ENCODE results near the gene BACH2.
"Not testable (repeated sequence)": the region's sequence is repeated elsewhere in the genome, so short reads cannot be mapped to it uniquely, and the experiment has no call there.

BACH2 gene

GRCh38 chr6:90333928-90334327, 37.3 kb upstream of the BACH2 start:
- Histone ChIP-seq H3K36me3 (replicated peaks in 1 of 2; ENCODE audit: control insufficient read depth in 2 of 2, insufficient read depth in 2 of 2, low read length in 2 of 2) (no peaks in the 10 kb centered on the region), H3K9me3 (replicated peaks in 1 of 2; ENCODE audit: control insufficient read depth in 2 of 2, insufficient read depth in 1 of 2, low read depth in 1 of 2, low read length in 2 of 2) (no peaks in the 10 kb centered on the region), H4K91ac (ENCODE audit: low read depth, low read length, poor library complexity) (no peak overlapping the region), H3K4me2 (ENCODE audit: insufficient read depth, low read length, poor library complexity, severe bottlenecking) (no peak overlapping the region), H2BK12ac (ENCODE audit: low read length) (no peak overlapping the region), H2BK120ac (ENCODE audit: low read depth, low read length) (no peak overlapping the region), H4K8ac (ENCODE audit: low read depth, low read length) (no peak overlapping the region), H3K9ac (ENCODE audit: low read depth, low read length, poor library complexity) (no peak overlapping the region), H3K4me1 (ENCODE audit: control insufficient read depth in 2 of 2, insufficient read depth in 1 of 2, low read depth in 1 of 2, low read length in 2 of 2) (peaks cover 0 to 5% of the 10 kb centered on the region in 2 donors), H2AFZ (ENCODE audit: low read length) (no peak overlapping the region), H3K27ac (replicated peaks; ENCODE audit: low read length) (no peak overlapping the region), H2BK15ac (ENCODE audit: low read length) (no peak overlapping the region), H3K23ac (ENCODE audit: low read depth, low read length, poor library complexity) (no peak overlapping the region), H3K27me3 (ENCODE audit: control insufficient read depth in 3 of 3, insufficient read depth in 3 of 3, low read depth in 1 of 3, low read length in 3 of 3) (peaks cover 0 to 9% (median 0%) of the 10 kb centered on the region in 3 experiments), H2BK5ac (ENCODE audit: low read length) (no peak overlapping the region), H2AK5ac (ENCODE audit: low read depth, low read length) (no peak overlapping the region), H3K4me3 (ENCODE audit: low read length in 2 of 2) (no peak overlapping the region), H3K14ac (ENCODE audit: low read length) (no peak overlapping the region), H3K79me1 (ENCODE audit: low read depth, low read length) (no peaks in the 10 kb centered on the region), H3K4ac (ENCODE audit: low read length) (no peak overlapping the region), H3K18ac (ENCODE audit: low read length) (no peak overlapping the region)
- DNase-seq (ENCODE audit: low spot score) = no peak
- no CpG with 5 or more reads among the region's 1 CpG for WGBS, 2 donors (ENCODE audit: extremely low coverage in 2 of 2, insufficient read length in 2 of 2, insufficient replicate concordance in 1 of 2)

GRCh38 chr6:90332978-90333543, 36.4 kb upstream of the BACH2 start:
- H2BK120ac ChIP-seq (ENCODE audit: low read depth, low read length); H3K14ac ChIP-seq (ENCODE audit: low read length); DNase-seq (ENCODE audit: low spot score); H3K9ac ChIP-seq (ENCODE audit: low read depth, low read length, poor library complexity); H3K23ac ChIP-seq (ENCODE audit: low read depth, low read length, poor library complexity); H2AFZ ChIP-seq (ENCODE audit: low read length); H2AK5ac ChIP-seq (ENCODE audit: low read depth, low read length); H2BK5ac ChIP-seq (ENCODE audit: low read length); H3K27me3 ChIP-seq (ENCODE audit: control insufficient read depth in 3 of 3, insufficient read depth in 3 of 3, low read depth in 1 of 3, low read length in 3 of 3); H3K18ac ChIP-seq (ENCODE audit: low read length); H3K4me3 ChIP-seq (ENCODE audit: low read length in 2 of 2); H2BK15ac ChIP-seq (ENCODE audit: low read length); H3K79me1 ChIP-seq (ENCODE audit: low read depth, low read length); H4K8ac ChIP-seq (ENCODE audit: low read depth, low read length); H3K4ac ChIP-seq (ENCODE audit: low read length); H3K4me2 ChIP-seq (ENCODE audit: insufficient read depth, low read length, poor library complexity, severe bottlenecking); H3K36me3 ChIP-seq (replicated peaks in 1 of 2; ENCODE audit: control insufficient read depth in 2 of 2, insufficient read depth in 2 of 2, low read length in 2 of 2); H2BK12ac ChIP-seq (ENCODE audit: low read length); H3K27ac ChIP-seq (replicated peaks; ENCODE audit: low read length); H3K9me3 ChIP-seq (replicated peaks in 1 of 2; ENCODE audit: control insufficient read depth in 2 of 2, insufficient read depth in 1 of 2, low read depth in 1 of 2, low read length in 2 of 2); H4K91ac ChIP-seq (ENCODE audit: low read depth, low read length, poor library complexity); H3K4me1 ChIP-seq (ENCODE audit: control insufficient read depth in 2 of 2, insufficient read depth in 1 of 2, low read depth in 1 of 2, low read length in 2 of 2): not testable (repeated sequence)
- WGBS, 2 donors (ENCODE audit: extremely low coverage in 2 of 2, insufficient read length in 2 of 2, insufficient replicate concordance in 1 of 2) = no CpG with 5 or more reads among the region's 2 CpGs

GRCh38 chr6:90329386-90330077, 32.9 kb upstream of the BACH2 start:
- Histone ChIP-seq H2AK5ac (ENCODE audit: low read depth, low read length) (no peak overlapping the region), H4K8ac (ENCODE audit: low read depth, low read length) (no peak overlapping the region), H3K4me2 (ENCODE audit: insufficient read depth, low read length, poor library complexity, severe bottlenecking) (no peak overlapping the region), H2BK12ac (ENCODE audit: low read length) (no peak overlapping the region), H2AFZ (ENCODE audit: low read length) (no peak overlapping the region), H3K4me1 (ENCODE audit: control insufficient read depth in 2 of 2, insufficient read depth in 1 of 2, low read depth in 1 of 2, low read length in 2 of 2) (no peaks in the 10 kb centered on the region), H2BK120ac (ENCODE audit: low read depth, low read length) (no peak overlapping the region), H3K79me1 (ENCODE audit: low read depth, low read length) (no peaks in the 10 kb centered on the region), H3K4ac (ENCODE audit: low read length) (no peak overlapping the region), H3K4me3 (ENCODE audit: low read length in 2 of 2) (no peak overlapping the region), H3K27ac (replicated peaks; ENCODE audit: low read length) (no peak overlapping the region), H3K18ac (ENCODE audit: low read length) (no peak overlapping the region), H2BK15ac (ENCODE audit: low read length) (no peak overlapping the region), H3K9me3 (replicated peaks in 1 of 2; ENCODE audit: control insufficient read depth in 2 of 2, insufficient read depth in 1 of 2, low read depth in 1 of 2, low read length in 2 of 2) (no peaks in the 10 kb centered on the region), H3K27me3 (ENCODE audit: control insufficient read depth in 3 of 3, insufficient read depth in 3 of 3, low read depth in 1 of 3, low read length in 3 of 3) (no peaks in the 10 kb centered on the region), H4K91ac (ENCODE audit: low read depth, low read length, poor library complexity) (no peak overlapping the region), H3K23ac (ENCODE audit: low read depth, low read length, poor library complexity) (no peak overlapping the region), H3K14ac (ENCODE audit: low read length) (no peak overlapping the region), H2BK5ac (ENCODE audit: low read length) (no peak overlapping the region), H3K9ac (ENCODE audit: low read depth, low read length, poor library complexity) (no peak overlapping the region), H3K36me3 (replicated peaks in 1 of 2; ENCODE audit: control insufficient read depth in 2 of 2, insufficient read depth in 2 of 2, low read length in 2 of 2) (no peaks in the 10 kb centered on the region)
- no CpG with 5 or more reads among the region's 2 CpGs for WGBS, 2 donors (ENCODE audit: extremely low coverage in 2 of 2, insufficient read length in 2 of 2, insufficient replicate concordance in 1 of 2)
- no peak for DNase-seq (ENCODE audit: low spot score)

GRCh38 chr6:90328004-90328403, 31.4 kb upstream of the BACH2 start:
- no CpG with 5 or more reads among the region's 1 CpG for WGBS, 2 donors (ENCODE audit: extremely low coverage in 2 of 2, insufficient read length in 2 of 2, insufficient replicate concordance in 1 of 2)
- no peak overlapping the region for H4K8ac ChIP-seq (ENCODE audit: low read depth, low read length)
- H3K27me3 ChIP-seq (ENCODE audit: control insufficient read depth in 3 of 3, insufficient read depth in 3 of 3, low read depth in 1 of 3, low read length in 3 of 3) = no peaks in the 10 kb centered on the region

More at GRCh38 chr6:90328004-90328403, 31.4 kb upstream of the BACH2 start:
- Histone ChIP-seq H2BK15ac (ENCODE audit: low read length) (no peak overlapping the region), H3K9ac (ENCODE audit: low read depth, low read length, poor library complexity) (no peak overlapping the region), H3K27ac (replicated peaks; ENCODE audit: low read length) (no peak overlapping the region), H3K36me3 (replicated peaks in 1 of 2; ENCODE audit: control insufficient read depth in 2 of 2, insufficient read depth in 2 of 2, low read length in 2 of 2) (no peaks in the 10 kb centered on the region), H2BK12ac (ENCODE audit: low read length) (no peak overlapping the region), H2BK120ac (ENCODE audit: low read depth, low read length) (no peak overlapping the region), H3K14ac (ENCODE audit: low read length) (no peak overlapping the region), H3K9me3 (replicated peaks in 1 of 2; ENCODE audit: control insufficient read depth in 2 of 2, insufficient read depth in 1 of 2, low read depth in 1 of 2, low read length in 2 of 2) (no peaks in the 10 kb centered on the region), H3K79me1 (ENCODE audit: low read depth, low read length) (no peaks in the 10 kb centered on the region), H2BK5ac (ENCODE audit: low read length) (no peak overlapping the region), H4K91ac (ENCODE audit: low read depth, low read length, poor library complexity) (no peak overlapping the region), H3K23ac (ENCODE audit: low read depth, low read length, poor library complexity) (no peak overlapping the region), H3K4me2 (ENCODE audit: insufficient read depth, low read length, poor library complexity, severe bottlenecking) (no peak overlapping the region), H3K4me1 (ENCODE audit: control insufficient read depth in 2 of 2, insufficient read depth in 1 of 2, low read depth in 1 of 2, low read length in 2 of 2) (no peaks in the 10 kb centered on the region), H3K4ac (ENCODE audit: low read length) (no peak overlapping the region), H2AFZ (ENCODE audit: low read length) (no peak overlapping the region), H3K4me3 (ENCODE audit: low read length in 2 of 2) (no peak overlapping the region), H2AK5ac (ENCODE audit: low read depth, low read length) (no peak overlapping the region), H3K18ac (ENCODE audit: low read length) (no peak overlapping the region)
- DNase-seq (ENCODE audit: low spot score) = no peak
